Eye (tissue), 1 donor: ENCODE data around the gene SORL1-AS1.
"Not testable (repeated sequence)": the region's sequence is repeated elsewhere in the genome, so short reads cannot be mapped to it uniquely, and the experiment has no call there.

Source experiments
- DNase-seq: peaks from one replicate; pipeline ENCODE4 v3.0.0-alpha.2; 2015

The SORL1-AS1 gene

DNA sequence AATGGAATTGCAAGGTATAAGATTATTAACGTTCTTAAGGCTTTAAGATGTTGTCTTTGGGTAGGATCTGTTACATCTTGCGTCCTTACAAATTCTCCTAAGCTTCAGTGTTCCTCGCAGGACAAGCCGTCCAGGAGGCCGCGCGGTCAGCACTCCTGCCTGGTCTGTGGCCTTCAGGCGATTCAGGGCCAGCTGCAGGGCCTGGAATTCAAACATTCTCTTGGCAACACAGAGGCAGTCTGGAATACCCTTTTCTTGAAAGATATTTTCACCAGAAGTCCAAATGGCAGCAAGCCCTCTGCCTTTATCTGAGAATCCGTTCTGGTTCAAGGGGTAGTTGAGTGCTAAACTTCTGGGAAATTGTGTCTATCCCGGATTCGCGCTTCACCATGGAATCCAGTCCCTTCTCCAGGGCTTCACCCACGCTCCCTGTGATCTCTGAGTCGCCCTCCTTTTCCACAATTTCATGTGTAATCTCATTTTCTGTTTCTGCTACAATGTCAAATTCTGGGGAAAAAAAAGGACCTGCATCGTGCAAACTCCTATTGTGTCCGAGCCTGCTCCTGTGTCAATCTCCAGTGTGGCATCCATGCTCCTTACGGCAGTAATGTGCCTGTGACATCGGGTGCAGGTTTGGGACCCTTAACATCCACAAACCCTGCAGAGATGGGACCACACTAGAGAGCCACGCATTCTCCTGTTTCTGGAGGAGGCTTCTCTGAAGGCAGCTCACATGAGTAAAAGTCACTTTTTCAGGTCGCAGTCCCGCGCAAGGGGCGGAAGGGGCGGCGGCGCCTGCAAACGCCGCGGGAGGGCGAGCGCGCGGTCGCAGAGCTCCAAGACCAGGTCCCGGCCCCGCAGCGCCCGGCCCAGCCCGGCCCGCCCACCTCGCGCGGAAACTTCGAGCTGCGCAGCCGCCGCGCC, 26.0 kb downstream of the SORL1-AS1 start:
- peak; percentile 50 for DNase-seq

DNA sequence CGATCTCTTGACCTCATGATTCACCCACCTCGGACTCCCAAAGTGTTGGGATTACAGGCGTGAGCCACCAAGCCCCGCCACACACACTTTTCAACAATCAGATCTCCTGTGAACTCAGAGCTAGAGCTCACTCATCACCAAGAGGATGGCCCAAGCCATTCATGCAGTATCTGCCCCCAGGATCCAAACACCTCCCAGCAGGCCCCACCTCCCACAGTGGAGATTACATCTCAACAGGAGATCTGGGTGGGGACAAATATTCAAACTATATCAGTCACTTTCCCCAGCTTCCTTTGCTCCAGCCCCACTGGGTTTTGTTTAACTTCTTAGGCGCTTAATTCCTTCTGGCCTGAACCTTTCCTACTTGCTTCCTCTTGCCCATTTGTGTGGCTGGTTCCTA, 26.9 kb downstream of the SORL1-AS1 start:
- no peak for DNase-seq

DNA sequence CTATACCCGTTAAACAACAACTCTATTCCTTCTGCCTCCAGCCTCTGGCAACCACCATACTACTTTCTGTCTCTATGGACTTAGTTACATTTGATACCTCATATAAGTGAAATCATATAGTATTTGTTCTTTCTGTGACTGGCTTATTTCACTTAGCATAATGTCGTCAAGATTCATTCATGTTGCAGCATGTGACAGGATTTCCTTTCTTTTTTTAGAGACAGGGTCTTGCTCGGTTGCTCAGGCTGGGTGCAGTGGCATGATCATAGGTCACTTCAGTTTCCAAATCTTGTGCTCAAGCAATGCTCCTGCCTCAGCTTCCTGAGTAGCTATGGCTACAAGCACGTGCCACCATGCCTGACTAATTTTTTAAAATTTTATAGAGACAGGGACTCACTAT, 30.1 kb downstream of the SORL1-AS1 start:
- no peak for DNase-seq

DNA sequence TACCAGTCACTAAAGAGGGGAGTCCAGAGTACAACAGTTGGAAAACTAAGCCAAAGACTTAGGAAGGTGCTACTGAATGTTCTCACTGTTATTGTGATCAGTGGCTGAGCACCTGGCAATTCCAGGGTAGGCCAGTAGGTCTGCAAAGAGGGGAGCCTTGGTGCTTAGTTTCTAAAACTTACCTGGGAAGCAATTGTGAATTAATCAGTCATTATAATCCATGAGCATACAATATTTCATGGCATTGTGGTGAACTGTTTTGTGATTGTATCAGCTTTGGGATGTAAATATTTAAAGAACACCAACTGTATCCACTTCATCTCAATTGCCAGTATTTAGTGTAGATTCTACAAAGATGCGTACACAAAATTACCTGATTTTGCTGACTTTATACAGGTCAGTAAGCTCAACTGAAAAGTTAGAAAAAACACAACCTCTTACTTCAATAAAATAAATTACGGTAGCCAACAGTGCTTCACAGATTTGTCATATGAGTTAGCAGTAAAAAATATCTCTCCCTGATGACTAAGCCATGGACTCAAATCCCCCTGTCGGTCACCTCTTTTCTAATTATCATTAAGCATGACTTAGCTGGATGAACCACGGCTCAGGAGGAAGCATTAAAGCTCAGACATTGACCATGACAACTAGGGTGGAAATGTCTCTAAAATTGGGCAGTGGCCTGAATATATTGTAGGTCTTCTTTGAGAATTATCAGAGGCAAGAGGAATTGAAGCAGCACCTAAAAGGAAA, 31.4 kb downstream of the SORL1-AS1 start:
- DNase-seq, result no peak

DNA sequence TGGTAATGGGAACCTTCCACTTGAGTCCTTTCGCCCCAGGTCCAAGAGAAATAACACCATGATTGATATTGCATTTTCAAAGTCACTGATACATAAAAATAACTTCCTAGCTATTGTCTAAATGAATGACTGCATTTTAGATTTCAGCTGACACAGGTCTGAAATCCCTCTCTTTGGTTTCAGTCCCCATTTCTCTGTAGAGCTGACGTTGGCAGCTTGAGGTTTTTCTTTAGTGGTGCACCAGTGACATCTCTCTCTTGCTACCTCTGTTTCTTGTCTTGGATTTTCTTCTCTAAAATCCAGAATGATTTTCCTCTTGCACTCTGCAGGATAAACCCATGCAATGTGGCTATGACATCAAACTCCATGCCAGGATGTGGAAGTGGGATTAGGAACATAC, 32.4 kb downstream of the SORL1-AS1 start:
- no peak for DNase-seq

DNA sequence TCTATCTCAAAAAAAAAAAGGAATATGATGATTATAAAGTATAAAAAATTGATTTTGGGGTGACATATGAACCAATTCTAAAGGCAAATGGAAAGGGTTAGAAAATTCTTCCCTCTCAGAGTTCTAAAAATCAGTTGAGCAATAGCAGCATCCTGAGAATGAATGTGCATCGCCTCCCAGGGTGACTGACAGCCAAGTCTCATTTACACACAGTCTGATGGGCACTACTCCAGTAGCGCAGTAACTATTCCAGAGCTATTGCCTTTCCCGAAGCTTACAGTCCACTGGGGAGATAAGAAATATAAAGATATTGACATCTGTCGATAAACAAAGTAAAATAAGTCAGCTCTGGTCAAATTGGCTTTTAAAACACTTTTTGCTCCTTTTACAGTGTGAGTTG, 32.9 kb downstream of the SORL1-AS1 start:
- peak; percentile 27 for DNase-seq

DNA sequence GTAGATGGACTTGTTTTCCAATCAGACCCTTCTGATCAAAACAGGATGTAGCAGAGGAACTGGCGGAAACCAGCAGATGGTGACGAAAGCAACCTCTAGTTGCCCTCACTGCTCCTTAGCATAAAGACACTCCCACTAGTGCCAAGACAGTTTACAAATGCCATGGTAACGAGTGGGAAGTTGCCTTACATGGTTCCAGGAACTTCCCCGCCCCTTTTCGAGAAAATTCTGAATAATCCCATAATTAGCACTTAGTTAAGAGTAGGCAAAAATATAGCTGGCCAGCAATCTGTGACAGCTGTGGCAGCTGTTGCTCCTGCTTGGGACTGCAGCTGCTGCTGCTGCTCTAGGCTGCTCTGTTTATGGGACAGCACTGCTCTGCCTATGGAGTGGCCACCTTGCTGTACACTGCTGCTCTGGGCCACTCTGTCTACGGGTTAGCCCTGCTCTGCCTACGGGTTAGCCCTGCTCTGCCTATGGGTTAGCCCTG, 34.1 kb downstream of the SORL1-AS1 start:
- peak; percentile 52 for DNase-seq

DNA sequence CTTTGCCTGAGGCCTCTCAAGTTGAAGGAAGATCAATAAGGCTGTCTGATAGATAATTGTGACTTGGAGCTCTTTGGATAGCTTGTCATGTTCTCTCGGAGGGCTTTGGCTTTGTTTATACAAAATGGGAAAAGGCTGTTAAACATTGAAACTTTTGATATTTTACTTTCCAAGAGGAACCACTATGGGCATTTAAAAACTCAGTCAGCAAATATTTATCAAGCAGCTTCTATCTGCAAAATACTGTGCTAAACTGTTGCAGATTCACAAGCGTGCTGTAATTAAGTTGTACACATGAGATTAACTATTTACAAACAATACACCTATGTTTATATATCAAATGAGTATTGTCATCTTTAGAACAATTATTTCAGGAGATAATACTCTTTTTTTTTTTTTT, 35.2 kb downstream of the SORL1-AS1 start:
- DNase-seq, result no peak

DNA sequence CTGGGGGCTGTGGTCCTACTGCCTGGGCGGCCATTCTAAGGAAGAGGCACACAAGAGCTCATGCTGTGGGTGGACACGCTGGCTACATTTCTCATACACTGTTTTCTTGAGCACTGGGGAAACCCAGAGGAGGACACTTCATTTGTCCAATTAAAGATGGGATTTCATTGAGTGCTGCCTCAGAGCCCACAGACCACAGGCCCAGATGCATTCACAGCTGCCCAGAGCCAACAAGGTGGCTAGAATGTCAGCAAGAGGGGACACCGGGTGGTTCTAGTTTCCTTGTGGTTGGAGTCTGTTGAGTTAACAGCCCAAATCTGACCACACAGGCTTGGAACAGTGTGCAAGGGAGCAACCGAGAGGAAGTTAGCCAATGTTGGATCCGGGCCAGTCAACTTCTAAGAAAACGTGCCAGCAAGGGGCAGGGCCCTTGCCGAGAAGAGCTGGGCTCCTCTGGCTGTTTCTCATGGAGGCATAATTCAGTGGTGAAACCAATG, 35.7 kb downstream of the SORL1-AS1 start:
- DNase-seq, result peak; percentile 66

DNA sequence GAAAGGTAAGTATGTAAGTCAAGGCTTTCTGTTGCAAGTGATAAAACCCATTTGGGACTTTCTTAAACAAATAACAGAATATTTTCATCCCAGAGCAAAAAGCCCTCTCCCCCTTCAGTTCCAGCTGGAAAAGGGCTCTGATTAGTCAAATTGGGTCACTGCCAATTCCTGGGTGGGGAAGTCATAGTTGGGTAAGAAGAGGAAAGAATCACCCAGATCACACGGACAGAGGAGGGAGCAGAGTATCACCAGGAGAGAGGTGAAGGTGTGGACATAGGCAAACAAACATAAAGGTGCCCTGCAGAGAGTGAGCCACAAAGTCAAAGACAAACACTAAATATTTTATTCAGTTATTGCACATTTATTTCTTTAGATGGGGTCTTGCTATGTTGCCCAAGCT, 36.9 kb downstream of the SORL1-AS1 start:
- no peak for DNase-seq

DNA sequence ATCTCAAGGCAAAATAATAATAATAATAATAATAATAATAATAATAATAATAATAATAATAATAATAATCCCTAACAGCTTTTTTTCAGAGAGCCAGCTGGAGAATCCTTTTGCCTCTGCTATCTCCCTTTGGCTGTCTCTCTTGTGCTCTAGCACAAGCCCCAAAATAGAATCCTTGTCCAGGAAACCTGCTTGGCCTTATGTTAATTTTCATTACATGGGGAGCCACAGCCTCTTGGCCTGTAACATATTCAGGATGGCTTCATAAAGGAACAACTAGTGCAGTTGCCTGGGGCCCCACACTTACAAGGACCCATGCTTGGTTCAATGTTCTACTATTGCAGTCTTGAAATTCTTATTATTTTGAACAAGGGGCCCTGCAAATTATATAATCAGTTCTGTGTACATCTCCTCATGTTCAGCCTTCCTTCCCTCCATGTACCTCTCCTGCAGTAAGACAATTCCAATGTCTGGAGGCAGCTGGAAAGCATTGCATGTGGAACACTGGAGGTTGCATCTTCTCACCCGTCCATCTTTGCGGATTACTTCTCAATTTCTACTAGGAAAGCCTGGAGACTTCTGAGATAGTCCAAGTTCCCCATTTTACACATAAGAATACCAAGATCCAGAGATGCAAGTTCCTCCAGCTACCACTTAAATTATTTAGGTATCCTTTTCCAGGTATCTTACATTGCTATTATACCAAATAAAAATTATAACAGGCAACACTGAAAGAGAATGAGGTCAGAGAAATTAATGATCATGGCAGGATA, 38.4 kb downstream of the SORL1-AS1 start:
- DNase-seq, result no peak

DNA sequence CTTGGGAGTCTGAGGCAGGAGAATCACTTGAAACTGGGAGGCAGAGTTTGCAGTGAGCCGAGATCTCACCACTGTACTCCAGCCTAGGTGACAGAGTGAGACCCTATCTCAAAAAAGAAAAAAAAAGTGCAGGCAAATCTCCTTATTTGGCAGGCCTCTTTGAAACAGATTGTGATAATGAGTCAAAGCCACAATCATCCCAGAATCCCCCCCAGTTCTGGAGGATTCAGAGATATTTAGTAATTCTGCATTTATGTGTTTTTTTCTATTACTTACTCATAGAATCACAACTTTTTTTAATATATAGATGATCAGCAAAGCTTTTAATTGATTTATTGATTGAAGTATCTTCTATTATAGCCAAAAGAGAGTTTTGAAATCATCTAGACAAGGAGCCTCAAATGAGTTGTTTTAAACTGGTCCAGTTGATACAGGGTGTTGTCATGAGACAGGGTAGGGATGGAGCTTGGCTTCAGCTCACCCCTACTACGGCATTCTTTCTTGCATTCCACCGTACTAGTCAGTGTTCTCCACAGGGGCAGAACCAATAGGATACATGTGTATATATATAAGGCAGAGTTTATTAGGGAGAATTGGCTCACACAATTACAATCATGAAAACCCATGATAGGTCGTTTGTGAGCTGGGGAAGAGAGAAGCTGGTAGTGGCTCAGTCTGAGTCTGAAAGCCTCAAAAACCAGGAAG, 39.9 kb downstream of the SORL1-AS1 start:
- DNase-seq, result no peak

DNA sequence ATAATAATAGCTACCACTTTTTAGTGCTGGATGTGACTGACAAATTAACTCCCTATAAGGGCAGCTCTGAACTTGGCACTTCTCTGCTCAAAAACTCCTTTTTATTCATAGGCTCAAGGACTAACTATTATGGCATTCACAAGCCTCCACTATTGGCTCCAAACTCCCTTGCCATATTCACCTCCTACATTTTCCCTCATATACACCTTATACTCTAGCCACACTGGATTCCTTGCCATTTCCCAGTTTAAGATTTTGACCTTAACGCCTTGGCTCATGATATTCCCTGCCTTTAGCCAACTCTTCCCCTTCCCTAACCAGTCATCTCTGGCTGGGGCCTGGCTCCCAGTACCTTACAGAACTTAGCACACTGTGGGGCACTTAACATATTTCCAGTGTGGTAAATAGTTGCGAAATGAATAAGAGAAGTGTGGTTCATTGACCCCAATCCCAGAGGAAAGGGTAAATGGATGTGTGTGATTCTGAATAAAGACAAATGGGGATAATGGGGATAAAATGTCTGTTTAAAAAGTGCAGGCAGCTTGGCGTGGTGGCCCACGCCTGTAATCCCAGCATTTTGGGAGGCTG, 40.7 kb downstream of the SORL1-AS1 start:
- no peak for DNase-seq

DNA sequence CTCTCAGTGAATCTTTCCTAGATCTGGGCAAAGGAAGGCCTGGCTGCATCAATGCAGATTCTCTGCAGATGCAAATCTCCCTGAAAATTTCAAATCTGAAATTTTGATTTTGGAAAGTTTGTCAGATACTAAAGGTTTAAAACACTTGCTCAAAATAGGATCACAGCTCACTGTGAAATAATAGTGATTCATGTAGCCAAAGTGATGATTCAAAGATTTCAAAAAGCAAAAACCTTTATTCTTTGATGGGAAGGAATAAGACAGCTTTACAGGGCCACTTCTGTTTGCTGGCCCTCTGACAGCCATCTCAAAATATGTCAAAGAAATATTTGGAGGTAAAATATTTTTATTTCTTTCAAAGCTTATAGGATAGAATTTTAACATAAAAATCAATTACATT, 41.4 kb downstream of the SORL1-AS1 start:
- DNase-seq, result not testable (repeated sequence)

DNA sequence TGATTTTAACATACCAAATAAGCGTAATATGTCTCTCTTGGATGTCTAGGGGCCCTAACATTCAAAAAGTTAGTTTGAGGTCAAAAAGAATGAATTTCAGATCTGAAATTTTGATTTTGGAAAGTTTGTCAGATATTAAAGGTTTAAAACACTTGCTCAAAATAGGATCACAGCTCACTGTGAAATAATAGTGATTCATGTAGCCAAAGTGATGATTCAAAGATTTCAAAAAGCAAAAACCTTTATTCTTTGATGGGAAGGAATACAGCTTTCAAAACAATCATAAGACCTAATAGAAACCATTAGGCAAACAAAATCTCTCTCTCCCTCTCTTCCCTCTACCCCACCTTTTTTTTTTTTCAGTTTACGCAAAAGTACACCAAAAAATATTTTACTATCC, 42.7 kb downstream of the SORL1-AS1 start:
- DNase-seq, result not testable (repeated sequence)

DNA sequence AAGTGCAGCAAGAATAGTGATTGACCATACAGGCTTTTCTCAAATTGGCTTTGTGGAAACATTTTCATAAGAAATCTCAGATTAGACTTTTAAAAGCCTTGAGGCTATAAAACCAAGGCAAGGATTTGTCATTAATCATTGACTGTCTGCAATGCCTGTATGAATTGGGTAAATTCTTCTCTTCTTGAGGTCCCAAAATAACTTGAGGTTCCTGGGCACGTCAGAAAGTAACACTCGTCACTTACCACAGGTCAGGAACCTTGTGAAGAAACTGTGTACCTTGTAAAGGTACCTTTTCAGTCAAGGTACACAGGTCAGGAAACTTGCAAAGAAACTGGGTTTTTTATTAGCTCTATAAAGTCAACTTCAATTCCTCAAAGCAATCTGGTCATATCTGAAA, 43.9 kb downstream of the SORL1-AS1 start:
- DNase-seq, result no peak

DNA sequence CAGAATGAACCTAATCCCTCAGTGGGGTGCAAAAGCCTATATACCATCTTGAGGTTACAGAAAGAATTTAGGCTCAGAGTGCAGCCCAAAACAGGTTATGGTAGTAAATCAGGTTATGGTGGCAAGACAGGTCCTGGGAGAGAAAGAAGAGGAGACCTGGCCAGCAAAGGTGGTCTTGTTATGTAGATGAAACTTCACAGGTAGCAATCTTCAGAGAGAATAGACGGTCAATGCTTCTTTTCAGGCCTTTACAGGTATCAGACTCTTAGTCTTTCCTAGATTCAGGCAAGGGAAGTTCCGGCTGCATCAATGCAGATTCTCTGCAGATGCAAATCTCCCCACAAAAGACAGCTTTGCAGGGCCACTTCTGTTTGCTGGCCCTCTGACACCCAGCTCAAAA, 46.5 kb downstream of the SORL1-AS1 start:
- DNase-seq, result no peak

DNA sequence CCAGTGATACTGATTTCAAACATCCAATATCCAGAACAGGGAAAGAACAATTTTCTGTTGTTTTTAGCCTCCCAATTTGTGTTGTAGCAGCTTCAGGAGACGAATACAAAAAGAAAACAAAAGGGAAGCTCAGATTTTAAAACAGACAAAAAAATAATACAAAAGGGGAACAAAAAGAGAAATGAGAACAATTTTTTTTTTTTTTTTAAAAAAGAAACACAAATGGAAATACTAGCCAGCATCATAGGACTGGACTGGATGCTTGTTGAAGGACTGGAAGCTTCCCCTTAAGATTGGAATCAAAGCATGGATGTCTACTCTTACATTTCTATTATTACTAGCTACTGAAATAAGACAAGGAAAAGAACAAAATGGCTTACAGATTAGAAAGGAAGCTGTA, 47.1 kb downstream of the SORL1-AS1 start:
- no peak for DNase-seq

DNA sequence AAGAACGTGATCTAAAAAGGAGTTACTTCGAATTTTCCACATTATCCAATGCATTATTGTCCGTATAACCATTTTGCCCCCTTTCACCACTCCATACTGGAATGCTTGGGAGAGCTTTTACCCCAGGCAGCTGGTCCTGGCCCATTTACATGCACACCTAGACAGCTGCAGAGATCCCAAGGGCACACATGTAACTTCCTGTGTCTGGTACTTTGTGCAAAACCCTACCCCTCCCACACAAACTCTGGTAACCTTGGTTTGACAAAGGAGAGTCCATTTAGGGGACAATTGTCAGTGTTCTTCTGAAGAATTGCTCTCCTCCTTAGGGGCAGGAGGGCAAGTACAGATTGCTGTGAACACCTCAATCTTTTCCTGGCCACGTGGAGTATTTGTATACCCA, 58.0 kb downstream of the SORL1-AS1 start:
- DNase-seq, result no peak

DNA sequence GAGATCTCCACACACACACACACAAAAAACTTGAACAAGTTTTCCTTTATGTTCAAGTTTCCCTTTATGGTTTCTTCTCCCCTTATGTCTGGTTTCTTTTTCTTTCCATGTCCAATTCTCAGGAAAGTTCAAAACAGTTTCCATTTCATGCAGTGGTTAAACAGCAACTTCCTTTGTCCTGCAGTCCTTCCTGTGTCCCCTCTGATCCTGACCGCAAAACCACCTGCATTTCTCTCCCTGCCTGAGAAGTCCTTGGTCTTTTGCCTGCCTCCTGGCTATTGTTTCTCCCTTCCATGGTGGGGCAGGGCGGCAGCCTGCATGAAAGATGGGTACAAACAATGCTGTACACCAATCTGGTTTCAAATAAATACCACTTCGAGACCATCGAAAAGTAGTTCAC, 58.9 kb downstream of the SORL1-AS1 start:
- no peak for DNase-seq

DNA sequence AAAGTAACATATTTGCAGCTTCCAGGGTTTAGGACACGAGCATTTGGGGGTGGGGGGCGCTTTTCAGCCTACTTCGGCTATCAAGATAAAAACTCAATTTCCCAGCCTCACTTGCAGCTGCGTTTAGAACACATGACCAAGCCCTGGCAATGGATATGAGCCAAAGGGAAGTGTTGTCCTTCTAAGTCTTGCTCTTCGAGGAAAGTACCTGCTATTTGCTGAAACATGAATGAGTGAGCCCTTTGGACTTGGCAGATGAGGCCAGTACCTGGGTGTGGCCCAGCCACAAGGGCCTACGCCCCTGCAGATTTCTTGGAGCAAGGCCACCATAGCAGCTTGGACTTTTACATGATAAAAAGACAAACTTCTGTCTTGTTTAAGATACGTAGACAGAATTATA, 60.9 kb downstream of the SORL1-AS1 start:
- DNase-seq, result no peak

DNA sequence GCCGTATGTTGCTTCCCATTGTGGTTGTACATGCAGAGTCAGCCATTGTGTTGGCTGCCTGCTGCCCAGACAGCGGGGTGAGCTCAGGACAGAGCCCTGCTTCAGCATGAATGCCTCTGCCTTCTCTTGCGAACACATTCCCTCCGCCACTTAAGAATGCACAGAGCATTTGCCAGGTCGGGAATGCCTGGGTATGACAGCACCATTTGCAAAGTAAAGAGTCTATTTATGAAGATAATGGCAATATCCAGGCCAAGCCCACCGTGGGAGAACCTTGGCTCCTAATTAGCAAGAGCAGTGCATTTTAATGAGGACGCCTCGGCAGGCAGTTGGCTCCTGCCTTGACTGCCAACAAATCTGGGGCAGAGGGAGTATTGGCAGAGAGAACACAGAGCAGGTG, 63.1 kb downstream of the SORL1-AS1 start:
- DNase-seq, result peak; percentile 90
